Stomach (tissue), 9 donors: ENCODE data around the gene CBLN2. TPM values are rescaled to one million over a fixed set of nuclear protein-coding genes. Genes with fewer than 3 reads are reported as not detected.

Experiments used
- DNase-seq, 2 donors: peaks; one replicate each; pipeline versions ENCODE4 v3.0.0 to v3.0.0-alpha.2; 2013 to 2019
- H3K27ac ChIP-seq, 5 donors: fragments of 200-600 bp in 4 of 5; sonication (generic) in 4 of 5; one replicate each; pipeline ENCODE4 v1.5.1; 2013 to 2019; ENCODE audit warnings: mild to moderate bottlenecking in 1 of 5, moderate library complexity in 1 of 5
- H3K27me3 ChIP-seq, 3 donors: fragments of 200-600 bp; sonication (generic); one replicate each; pipeline ENCODE4 v1.5.1; 2017 to 2019; ENCODE audit warnings: mixed run types in 1 of 3
- H3K36me3 ChIP-seq, 4 donors: fragments of 200-600 bp; sonication (generic); 1 replicate in 3 of 4; 2 replicates in 1 of 4; pipeline ENCODE4 v1.5.1; 2016 to 2019
- H3K4me1 ChIP-seq, 4 donors: fragments of 200-600 bp; sonication (generic); one replicate each; pipeline ENCODE4 v1.5.1; 2016 to 2019
- H3K4me3 ChIP-seq, 4 donors: fragments of 200-600 bp; sonication (generic) in 3 of 4; one replicate each; pipeline ENCODE4 v1.5.1; 2016 to 2019; ENCODE audit warnings: mild to moderate bottlenecking in 1 of 4
- H3K9me3 ChIP-seq, 4 donors: fragments of 200-600 bp; sonication (generic); one replicate each; pipeline ENCODE4 v1.5.1; 2016 to 2019
- CTCF ChIP-seq, 7 experiments: fragments of 450-650 bp in 4 of 7; fragments of 200-600 bp in 3 of 7; sonication (generic) in 3 of 7; IDR thresholded peaks; one replicate each; pipeline ENCODE4 v1.5.1; 2016 to 2019; ENCODE audit warnings: antibody characterized with exemption in 7 of 7, control low read depth in 2 of 7, mild to moderate bottlenecking in 1 of 7
- EP300 ChIP-seq: sonication (generic); formaldehyde crosslinking; IDR thresholded peaks from one replicate; pipeline ENCODE4 v1.6.1; 2017; ENCODE audit warnings: antibody characterized with exemption
- POLR2A ChIP-seq, 4 donors: fragments of 450-650 bp; IDR thresholded peaks; one replicate each; pipeline ENCODE4 v1.6.1; 2016; ENCODE audit warnings: antibody characterized with exemption in 4 of 4, control low read depth in 2 of 4, mild to moderate bottlenecking in 1 of 4, moderate library complexity in 1 of 4
- POLR2AphosphoS5 ChIP-seq, 3 donors: sonication (generic); formaldehyde crosslinking; IDR thresholded peaks; one replicate each; pipeline ENCODE4 v1.6.1; 2016; ENCODE audit warnings: antibody characterized with exemption in 3 of 3
- WGBS, 5 donors: extraction: QIAGEN DNeasy Blood & Tissue Kit in 3 of 5; methylation state at CpG; one replicate each; pipeline versions ENCODE4 v1.1.5 to v1.1.7; 2013 to 2018; 5-methylcytosine and 5-hydroxymethylcytosine counted together
- intact Hi-C: fragments of 100-400 bp; cut with DNase I; formaldehyde crosslinking; loops from one replicate; pipeline ENCODE4 v1.15.1; 2023; ENCODE audit warnings: low total_unique reads
- polyA plus RNA-seq, 3 donors: library from polyadenylated mRNA; stranded (reverse); fragments of 200-250 nt; gene quantifications; one replicate each; pipeline ENCODE4 v1.2.3, GENCODE V29; 2013
- total RNA-seq, 5 donors: library from RNA; depleted of rRNA; stranded (reverse); fragments of >200 nt; gene quantifications; one replicate each; pipeline versions ENCODE4 v1.1.0 to v1.2.3, GENCODE V29; 2014 to 2016
- donor health status: healthy with polysubstance abuse.
- donor health status: Bipolar disorder and iron deficiency.
- donor health status: healthy.

Gene CBLN2
- total and polyA plus RNA-seq, 8 donors = 0.20 to 3.8 (median 1.5) TPM; not detected in 5

GRCh38 chr18:72543357-72544055 lies 636 bp downstream of the CBLN2 start:
- intact Hi-C loops = no loop called here
- H3K4me1 ChIP-seq = peaks cover 5 to 31% (median 20%) of the 10 kb centered on the region in 4 donors
- H3K36me3 ChIP-seq = no peaks in the 10 kb centered on the region
- peaks cover 6 to 73% (median 30%) of the 10 kb centered on the region in 3 donors for H3K27me3 ChIP-seq
- DNase-seq = peak in 1 of 2 donors; percentile 17
- no peak overlapping the region for H3K27ac ChIP-seq
- TF ChIP-seq POLR2A (IDR thresholded peaks at IDR 0.05) (no peak), CTCF (IDR thresholded peaks at IDR 0.05) (no peak)
- H3K4me3 ChIP-seq = peak overlapping the region; percentile 7 to 31 (median 18)
- no peaks in the 10 kb centered on the region for H3K9me3 ChIP-seq
- 2 to 4% (median 3%) methylated on average over 34 to 73 of the region's 73 CpGs for WGBS, 5 donors

- no peak overlapping the region for H3K27ac ChIP-seq
- peak overlapping the region in 3 of 4 donors; percentile 11 to 31 (median 26) for H3K4me3 ChIP-seq
- WGBS, 5 donors = 2 to 4% (median 3%) methylated on average over 20 of the region's 20 CpGs
- TF ChIP-seq POLR2AphosphoS5 (IDR thresholded peaks at IDR 0.05) (no peak), CTCF (IDR thresholded peaks at IDR 0.05) (no peak), EP300 (no peak), POLR2A (IDR thresholded peaks at IDR 0.05) (no peak)
- peaks cover 5 to 31% (median 20%) of the 10 kb centered on the region in 4 donors for H3K4me1 ChIP-seq
- DNase-seq = peak in 1 of 2 donors; percentile 9
- peaks cover 6 to 79% (median 30%) of the 10 kb centered on the region in 3 donors for H3K27me3 ChIP-seq
- no peaks in the 10 kb centered on the region for H3K9me3 ChIP-seq
- no peaks in the 10 kb centered on the region for H3K36me3 ChIP-seq
- intact Hi-C loops = no loop called here
Observed at GRCh38 chr18:72542984-72543356, 1.2 kb downstream of the CBLN2 start.

- 0 to 4% (median 1%) methylated on average over 15 to 34 of the region's 34 CpGs for WGBS, 5 donors
- Histone ChIP-seq H3K9me3 (no peaks in the 10 kb centered on the region), H3K4me1 (peaks cover 5 to 31% (median 20%) of the 10 kb centered on the region in 4 donors), H3K36me3 (no peaks in the 10 kb centered on the region), H3K27ac (no peak overlapping the region), H3K4me3 (peak overlapping the region in 1 of 4 donors; percentile 24), H3K27me3 (peaks cover 6 to 80% (median 30%) of the 10 kb centered on the region in 3 donors)
- intact Hi-C loops = no loop called here
- TF ChIP-seq POLR2AphosphoS5 (IDR thresholded peaks at IDR 0.05) (no peak), EP300 (no peak), POLR2A (IDR thresholded peaks at IDR 0.05) (no peak), CTCF (IDR thresholded peaks at IDR 0.05) (no peak)
- peak in 1 of 2 donors; percentile 26 for DNase-seq
Observed at GRCh38 chr18:72542342-72542741, 1.8 kb downstream of the CBLN2 start.

- no peak overlapping the region for H3K27ac ChIP-seq
- no peaks in the 10 kb centered on the region for H3K36me3 ChIP-seq
- no peaks in the 10 kb centered on the region for H3K9me3 ChIP-seq
- peaks cover 5 to 31% (median 20%) of the 10 kb centered on the region in 4 donors for H3K4me1 ChIP-seq
- DNase-seq = peak in 1 of 2 donors; percentile 19
- intact Hi-C loops = no loop called here
- peak overlapping the region in 1 of 4 donors; percentile 24 for H3K4me3 ChIP-seq
- no peak for TF ChIP-seq EP300
- no peak for TF ChIP-seq POLR2A (IDR thresholded peaks at IDR 0.05)
- no peak for TF ChIP-seq CTCF (IDR thresholded peaks at IDR 0.05)
- 1 to 14% (median 4%) methylated on average over 16 to 59 of the region's 59 CpGs for WGBS, 5 donors
- peaks cover 6 to 81% (median 30%) of the 10 kb centered on the region in 3 donors for H3K27me3 ChIP-seq
Observed at GRCh38 chr18:72541871-72542332, 2.2 kb downstream of the CBLN2 start.
